Keratinocyte (primary cell): ENCODE data around the gene GSPT1.

Source experiments
- EZH2 ChIP-seq: IDR thresholded peaks from one replicate; pipeline ENCODE4 v1.6.1; 2012; ENCODE audit warnings: inconsistent platforms, mild to moderate bottlenecking, low read length, moderate library complexity
- TF ChIP-seq, protein P1 (sequence below), 3 experiments: IDR thresholded peaks in 1 of 3; conservative IDR thresholded peaks in 1 of 3; optimal IDR thresholded peaks in 1 of 3; 2 replicates in 2 of 3; 3 replicates in 1 of 3; pipeline versions ENCODE3 to v1.5.1; 2011; ENCODE audit warnings: low read length in 3 of 3, mild to moderate bottlenecking in 3 of 3, moderate library complexity in 2 of 3, control low read depth in 1 of 3, inconsistent platforms in 1 of 3; ENCODE audit not compliant: insufficient read depth in 2 of 3; ENCODE audit errors: extremely low read depth in 1 of 3

DNA sequence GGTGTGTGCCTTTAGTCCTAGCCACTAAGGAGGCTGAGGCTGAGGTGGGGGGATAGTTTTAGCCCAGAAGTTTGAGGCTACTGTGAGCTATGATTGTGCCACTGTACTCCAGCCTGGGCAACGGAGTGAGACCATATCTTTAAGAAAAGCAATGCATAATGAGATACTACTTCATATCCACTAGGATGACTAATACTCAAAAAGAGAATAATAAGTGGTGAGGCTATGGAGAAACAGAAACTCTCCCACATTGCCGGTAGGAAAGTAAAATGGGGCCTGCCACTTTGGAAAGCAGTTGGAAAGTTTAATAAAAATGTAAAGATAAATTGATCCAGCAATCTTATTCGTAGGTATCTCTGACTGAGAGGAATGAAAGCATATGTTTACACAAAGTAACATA is 30.7 kb upstream of the GSPT1 start:
- TF ChIP-seq, protein P1, sequence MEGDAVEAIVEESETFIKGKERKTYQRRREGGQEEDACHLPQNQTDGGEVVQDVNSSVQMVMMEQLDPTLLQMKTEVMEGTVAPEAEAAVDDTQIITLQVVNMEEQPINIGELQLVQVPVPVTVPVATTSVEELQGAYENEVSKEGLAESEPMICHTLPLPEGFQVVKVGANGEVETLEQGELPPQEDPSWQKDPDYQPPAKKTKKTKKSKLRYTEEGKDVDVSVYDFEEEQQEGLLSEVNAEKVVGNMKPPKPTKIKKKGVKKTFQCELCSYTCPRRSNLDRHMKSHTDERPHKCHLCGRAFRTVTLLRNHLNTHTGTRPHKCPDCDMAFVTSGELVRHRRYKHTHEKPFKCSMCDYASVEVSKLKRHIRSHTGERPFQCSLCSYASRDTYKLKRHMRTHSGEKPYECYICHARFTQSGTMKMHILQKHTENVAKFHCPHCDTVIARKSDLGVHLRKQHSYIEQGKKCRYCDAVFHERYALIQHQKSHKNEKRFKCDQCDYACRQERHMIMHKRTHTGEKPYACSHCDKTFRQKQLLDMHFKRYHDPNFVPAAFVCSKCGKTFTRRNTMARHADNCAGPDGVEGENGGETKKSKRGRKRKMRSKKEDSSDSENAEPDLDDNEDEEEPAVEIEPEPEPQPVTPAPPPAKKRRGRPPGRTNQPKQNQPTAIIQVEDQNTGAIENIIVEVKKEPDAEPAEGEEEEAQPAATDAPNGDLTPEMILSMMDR (optimal IDR thresholded peaks at IDR 0.05 in 1 of 3, IDR thresholded peaks at IDR 0.05 in 1 of 3, conservative IDR thresholded peaks at IDR 0.05 in 1 of 3; ENCODE audit: extremely low read depth in 1 of 3, insufficient read depth in 2 of 3, low read length in 3 of 3): no peak
- TF ChIP-seq EZH2: no peak
